IPS DF 4.7 (cell line): ENCODE results near the gene TRPV4.
A peak's percentile ranks its signal among the peaks of the same experiment; 100 is the strongest.
"Not testable (repeated sequence)": the region's sequence is repeated elsewhere in the genome, so short reads cannot be mapped to it uniquely, and the experiment has no call there.

ENCODE experiments used
- DNase-seq: peaks from one replicate; pipeline ENCODE4 v3.0.0-alpha.2; 2013; ENCODE audit warnings: low spot score; ENCODE audit errors: extremely low read depth

TRPV4 gene

DNA sequence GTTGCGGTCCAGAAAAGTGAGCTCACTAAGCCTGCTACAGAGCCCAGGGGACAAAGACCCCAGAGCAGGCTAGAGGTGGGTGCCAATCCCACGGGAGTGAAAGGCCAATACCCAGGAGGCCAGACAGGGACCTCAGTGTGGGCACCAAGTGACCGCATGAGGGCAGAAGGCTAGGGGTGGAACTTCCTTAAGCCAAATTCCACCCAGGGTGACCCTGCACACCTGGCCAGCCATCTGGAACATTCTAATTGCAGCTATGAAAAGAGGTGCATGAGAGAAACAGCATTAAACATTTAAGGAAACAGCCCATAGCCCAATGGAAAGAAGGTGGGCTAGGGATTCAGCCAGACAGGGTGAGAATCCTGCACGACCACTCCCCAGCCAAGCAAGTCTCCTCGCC lies 27.8 kb upstream of the TRPV4 start:
- no peak for DNase-seq

DNA sequence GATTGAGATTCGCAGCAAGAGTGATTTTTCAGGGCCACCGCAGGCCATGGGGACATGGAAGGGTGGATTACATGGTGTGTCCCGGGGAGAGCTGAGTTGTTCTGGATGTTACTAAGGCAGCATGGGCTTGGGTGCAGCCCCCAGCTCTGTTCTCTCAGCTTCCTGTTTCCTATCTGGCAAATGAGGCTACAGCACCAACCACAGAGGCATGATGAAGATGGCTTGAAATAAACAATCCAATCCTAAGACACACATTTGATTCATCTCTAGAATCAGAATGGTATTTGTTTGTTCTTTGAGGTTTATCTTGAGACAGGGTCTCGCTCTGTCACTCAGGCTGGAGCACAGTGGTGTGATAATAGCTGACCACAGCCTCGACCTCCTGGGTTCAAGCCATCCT lies 25.6 kb upstream of the TRPV4 start:
- no peak for DNase-seq

DNA sequence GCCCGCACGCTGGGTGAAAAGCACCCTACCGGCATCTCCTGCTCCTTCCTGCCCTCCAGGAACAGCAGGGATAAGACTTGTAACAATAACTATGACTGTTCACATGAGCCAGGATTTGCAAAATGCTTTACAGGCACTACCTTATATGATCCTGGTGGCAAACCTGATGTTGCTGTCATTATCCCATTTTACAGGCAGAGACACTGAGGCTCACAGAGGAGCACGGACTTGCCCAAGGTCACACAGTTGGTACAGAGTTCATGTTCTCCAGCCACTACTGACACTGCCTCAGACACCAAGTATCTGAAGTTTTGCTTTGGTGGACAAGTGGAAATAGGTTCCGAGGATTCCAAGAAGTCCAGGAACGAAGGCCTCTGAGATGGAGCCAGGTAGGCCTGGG lies 24.5 kb upstream of the TRPV4 start:
- no peak for DNase-seq

DNA sequence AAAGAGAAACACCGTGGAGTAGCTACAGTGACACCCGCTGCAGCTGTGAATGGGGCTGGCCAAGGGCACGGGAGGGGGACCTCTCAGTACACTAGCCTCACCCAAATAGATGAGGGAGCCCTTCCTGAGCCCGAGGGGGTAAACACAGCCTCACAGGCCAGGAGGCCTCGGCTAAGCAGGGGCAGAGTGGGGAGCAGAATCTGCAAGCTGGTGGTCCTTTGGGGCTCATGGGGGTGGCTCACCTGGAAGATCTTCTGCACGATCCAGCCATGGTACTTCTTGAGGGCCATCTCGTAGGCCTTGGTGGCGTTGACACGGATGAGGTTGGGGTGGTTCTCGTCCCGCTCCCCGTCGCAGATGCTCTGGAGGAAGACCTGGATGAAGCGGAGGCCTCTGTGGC lies 22.2 kb upstream of the TRPV4 start:
- no peak for DNase-seq

DNA sequence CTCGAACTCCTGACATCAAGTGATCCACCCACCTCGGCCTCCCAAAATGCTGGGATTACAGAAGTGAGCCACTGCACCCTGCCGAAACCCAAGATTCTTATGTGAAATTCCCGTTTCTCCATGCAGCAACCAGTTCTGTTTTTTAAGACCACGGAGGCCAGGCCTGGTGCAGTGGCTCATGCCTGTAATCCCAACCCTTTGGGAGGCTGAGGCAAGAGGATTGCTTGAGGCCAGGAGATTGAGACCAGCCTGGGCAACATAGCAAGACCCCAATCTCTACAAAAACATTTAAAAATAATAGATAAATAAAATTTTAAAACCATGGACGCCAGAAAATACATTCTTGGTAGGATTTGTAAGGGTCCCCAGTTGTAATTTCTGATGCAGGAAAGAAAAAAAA lies 17.3 kb upstream of the TRPV4 start:
- DNase-seq: not testable (repeated sequence)

- DNase-seq: no peak
Measured at GRCh38 chr12:109847142-109847735, 14.0 kb upstream of the TRPV4 start.

DNA sequence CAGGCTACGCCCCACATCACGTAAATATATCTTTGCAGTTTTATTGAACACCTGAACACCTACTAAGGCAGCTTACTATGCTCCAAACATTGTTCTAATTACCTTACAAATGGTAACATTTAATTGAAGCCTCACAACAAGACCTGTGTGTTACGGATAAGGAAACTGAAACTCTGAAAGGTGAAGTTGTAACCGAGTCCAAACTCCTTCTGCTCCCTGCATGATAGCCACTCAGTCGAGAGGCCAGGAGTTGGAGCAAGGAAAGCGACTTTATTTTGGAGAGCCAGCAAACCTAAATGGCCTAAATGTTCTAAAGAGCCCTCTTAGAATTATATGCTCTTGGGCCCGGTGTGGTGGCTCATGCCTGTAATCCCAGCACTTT lies 12.6 kb upstream of the TRPV4 start:
- no peak for DNase-seq

DNA sequence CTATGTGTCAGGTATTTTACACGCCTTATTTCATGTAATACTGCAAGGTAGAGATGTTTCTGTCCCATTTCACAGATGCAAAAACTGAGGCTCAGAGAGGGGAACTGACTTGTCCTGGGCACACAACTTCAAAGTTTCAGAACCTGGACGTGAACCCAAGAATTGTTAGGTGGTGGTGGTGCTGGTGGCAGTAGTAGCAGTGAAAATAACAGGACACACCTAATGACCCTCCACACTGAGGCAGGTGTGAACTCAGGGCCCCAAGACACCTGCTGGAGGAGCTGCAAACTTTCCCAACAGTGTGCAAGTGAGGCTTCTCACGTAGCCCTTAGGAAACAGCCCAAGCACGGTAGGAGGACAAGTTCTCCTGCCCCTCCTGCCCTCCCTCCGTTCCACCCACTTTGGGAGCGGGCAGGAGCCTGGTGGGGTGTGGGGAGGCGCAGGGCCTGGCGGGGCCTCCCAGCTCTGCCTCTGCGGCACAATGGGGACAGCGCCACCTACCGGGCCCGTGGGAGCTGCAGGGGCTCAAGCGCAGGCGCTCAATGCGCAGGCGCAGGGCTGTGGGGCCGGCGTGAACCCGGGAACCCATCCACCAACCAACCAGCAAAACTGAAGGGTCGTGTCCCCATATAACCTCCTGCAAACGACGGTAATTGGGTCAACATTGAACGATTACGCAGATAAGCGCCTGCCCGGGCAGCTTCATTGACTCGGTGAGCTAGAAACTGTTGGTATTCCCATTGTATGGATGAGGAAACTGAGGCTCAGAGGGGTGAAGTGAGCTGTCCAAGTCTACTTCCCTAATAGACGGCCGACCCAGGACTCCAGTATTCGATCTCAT lies 12.0 kb upstream of the TRPV4 start:
- peak; percentile 53 for DNase-seq

- DNase-seq: no peak
Measured at GRCh38 chr12:109844091-109844490, 10.9 kb upstream of the TRPV4 start.

GRCh38 chr12:109842021-109842420 lies 8.8 kb upstream of the TRPV4 start:
- no peak for DNase-seq

- DNase-seq: no peak
Measured at GRCh38 chr12:109841356-109841755, 8.2 kb upstream of the TRPV4 start.

DNA sequence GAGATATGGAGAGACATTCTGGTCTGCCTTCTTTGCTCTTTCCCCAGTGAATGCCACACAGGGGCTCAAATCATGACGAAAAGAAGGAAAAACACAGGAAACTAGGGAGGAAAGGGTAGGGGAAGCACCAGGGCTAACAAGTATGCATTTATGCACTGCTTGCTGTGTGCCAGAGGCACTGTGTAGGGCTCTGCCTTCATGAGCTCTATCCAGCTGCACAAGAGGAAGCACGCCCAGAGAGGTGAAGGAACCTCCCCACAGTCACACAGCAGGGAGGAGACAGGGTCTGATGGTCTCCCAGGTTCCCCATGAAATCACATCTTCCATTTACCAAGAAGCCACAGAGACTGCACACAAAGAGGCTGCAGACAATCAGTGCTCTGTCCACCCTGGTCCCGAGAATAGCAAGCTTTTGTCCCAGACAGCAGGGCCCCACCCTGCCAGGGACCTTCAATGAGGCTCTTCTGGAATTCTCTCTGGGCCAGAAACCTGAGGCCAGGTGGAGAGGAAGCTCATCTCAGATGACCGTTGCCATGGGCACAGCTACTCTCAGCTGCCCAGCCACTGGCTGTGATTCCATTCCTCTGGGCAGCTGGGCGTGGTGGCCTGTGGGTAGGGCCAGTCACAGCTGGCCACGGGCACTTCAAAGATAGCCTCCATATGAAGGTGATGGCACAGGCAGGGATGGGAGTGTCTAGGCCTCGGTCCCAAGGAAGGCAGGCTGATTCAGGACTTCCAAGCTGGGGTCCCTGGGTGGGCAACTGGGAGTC lies 7.3 kb upstream of the TRPV4 start:
- no peak for DNase-seq

DNA sequence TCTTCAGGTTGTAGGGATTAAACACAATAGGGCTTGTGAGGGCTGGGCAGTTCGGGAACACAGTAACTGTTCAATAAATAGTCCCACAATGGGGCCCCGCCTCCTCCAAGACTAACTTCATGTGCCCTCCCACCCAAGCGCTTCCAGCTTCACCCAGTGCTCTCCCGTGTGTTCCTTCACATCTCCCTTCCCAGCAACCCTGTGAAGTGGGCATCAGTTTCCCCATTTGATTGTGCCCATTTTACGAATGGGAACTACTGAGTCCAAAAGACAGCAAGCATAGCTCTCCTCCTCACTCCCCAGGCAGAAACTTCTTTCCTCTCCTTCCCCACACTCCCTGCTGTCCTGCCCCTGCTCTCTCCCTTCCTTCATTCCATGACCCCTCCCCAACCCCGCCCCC lies 6.2 kb upstream of the TRPV4 start:
- no peak for DNase-seq

DNA sequence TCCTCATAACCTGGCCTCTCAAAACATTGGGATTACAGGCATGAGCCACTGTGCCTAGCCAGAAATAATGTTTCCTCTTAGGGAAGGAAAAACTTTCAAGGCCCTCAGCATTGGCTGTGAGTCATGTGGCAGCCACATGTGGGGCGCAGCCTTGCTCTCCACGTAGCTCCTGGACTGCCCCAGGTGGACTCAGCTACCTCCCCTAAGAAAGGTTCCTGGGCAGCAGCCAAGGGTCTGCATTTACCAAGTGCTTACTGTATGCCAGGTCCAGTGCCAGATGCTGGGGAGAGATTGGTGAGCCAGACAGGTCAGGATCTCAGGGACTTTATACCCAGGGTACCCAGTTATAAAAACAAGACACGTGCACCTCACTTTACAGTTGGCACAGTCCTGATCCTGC lies 3.7 kb upstream of the TRPV4 start:
- DNase-seq: no peak

DNA sequence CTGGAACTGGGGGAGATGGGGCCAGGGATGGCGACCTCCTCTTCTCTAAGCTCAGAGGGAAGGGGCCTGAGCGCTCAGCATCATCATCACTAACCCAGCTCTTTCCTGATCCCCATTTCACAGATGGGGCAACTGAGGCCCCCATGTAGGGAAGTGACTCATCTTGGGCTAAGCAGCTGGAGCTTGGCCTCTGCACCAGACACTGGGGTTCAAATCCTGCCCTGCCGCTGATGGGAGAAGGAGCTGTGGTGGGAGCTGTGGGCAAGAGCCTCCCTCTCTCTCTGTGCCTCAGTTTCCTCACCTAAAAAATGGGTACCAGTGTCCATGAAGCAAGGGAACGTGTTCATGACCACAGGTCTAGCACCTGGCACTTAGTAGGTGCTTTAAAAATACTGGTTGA lies 2.6 kb upstream of the TRPV4 start:
- DNase-seq: no peak

GRCh38 chr12:109832541-109833306 lies 474 bp downstream of the TRPV4 start:
- no peak for DNase-seq

- DNase-seq: no peak
Measured at GRCh38 chr12:109831929-109832328, 1.3 kb downstream of the TRPV4 start.

DNA sequence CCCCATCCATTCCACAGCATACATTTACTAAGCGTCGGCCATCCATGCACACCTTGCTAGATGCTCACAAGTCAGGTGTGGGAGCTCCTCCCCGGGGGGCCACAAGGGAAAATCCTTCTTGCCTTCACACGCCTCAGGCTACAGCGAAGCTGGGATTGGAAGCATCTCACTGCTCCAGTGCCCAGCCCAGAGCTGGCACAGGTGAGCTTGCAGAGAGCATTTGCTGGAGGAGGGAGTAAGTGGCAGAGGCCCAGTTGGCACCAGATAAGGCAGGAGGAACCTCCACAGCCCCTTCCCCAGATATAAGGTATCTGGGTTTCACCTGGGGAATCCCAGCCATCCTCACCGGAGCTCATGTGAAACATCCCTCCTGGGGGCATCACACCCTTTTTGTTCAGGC lies 1.8 kb downstream of the TRPV4 start:
- no peak for DNase-seq

DNA sequence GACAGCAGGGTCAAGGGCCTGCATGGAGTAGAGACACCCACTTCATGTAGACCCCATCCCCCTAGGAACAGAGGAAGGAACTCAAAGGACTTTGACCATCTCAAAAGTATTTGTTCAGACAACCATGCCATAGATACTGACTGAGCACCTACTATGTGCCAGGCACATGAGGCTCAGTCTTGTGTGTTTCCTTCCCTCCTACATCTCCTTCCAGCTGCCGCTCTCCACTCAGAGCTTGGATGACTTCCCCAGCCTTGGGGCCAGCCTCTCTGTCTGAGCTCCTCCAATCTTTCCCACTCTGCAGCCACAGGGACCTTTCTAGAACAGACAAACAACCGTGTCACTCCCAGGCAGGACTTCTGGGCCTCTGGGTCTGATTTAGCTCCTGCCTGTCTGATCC lies 2.5 kb downstream of the TRPV4 start:
- no peak for DNase-seq

DNA sequence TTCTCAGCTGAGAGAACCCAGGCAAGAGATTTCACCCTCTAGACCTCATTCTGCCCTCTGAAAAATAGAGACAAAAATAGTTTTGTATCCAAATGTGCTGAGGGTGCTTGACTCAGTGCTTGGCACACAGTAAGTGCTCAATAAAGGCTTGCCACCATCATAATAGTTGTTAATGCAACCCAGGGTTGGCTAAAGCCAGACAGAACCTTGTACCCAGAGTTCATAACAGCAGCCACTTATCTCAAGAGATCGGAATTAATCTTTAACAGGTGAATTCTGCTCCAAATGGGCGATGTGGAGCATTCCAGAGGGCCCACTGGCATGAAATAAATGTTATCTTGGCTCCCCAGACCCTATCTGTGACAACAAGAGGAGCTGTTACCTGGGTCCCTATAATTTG lies 2.9 kb downstream of the TRPV4 start:
- DNase-seq: no peak

DNA sequence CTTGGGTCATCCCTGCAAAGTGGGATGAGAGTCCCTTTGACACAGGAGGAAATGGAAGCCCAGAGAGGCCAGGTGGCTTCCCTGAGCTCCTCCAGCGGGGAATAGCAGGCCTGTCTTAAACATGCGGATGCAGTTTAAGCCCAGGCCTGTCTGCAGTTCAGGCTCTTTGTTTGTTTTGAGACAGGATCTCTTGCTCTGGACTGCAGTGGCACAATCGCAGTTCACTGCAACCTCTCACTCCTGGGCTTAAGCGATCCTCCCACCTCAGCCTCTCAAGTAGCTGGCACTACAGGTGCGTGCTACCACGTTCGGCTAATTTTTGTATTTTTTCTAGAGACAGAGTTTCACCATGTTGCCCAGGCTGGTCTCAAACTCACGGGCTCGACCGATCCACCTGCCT lies 3.5 kb downstream of the TRPV4 start:
- DNase-seq: no peak
